MM.1S (cell line): ENCODE results near the gene PLEKHH2.
"Not testable (repeated sequence)": the region's sequence is repeated elsewhere in the genome, so short reads cannot be mapped to it uniquely, and the experiment has no call there.

Experiments used
- DNase-seq: peaks from one replicate; pipeline ENCODE4 v3.0.0-alpha.2; 2015
- H2AFZ ChIP-seq: fragments of 300-600 bp; sonication (generic); 2 replicates; pipeline ENCODE4 v1.6.0; 2016; ENCODE audit warnings: antibody characterized with exemption, low read length
- H3F3A ChIP-seq: fragments of 300-600 bp; sonication (generic); 2 replicates; pipeline ENCODE4 v1.6.1; 2016; ENCODE audit warnings: mild to moderate bottlenecking, antibody characterized with exemption, low read length, moderate library complexity, mixed read lengths; ENCODE audit not compliant: insufficient read depth
- H3K27ac ChIP-seq: fragments of 300-600 bp; sonication (generic); 2 replicates; pipeline ENCODE4 v1.5.1; 2016; ENCODE audit warnings: mild to moderate bottlenecking, low read length
- H3K27me3 ChIP-seq: fragments of 300-600 bp; sonication (generic); replicated peaks from 2 replicates; pipeline ENCODE4 v1.6.0; 2016; ENCODE audit warnings: low read length; ENCODE audit not compliant: insufficient read depth
- H3K36me3 ChIP-seq: fragments of 300-600 bp; sonication (generic); replicated peaks from 2 replicates; pipeline ENCODE4 v1.6.1; 2016; ENCODE audit warnings: mild to moderate bottlenecking, low read length, mixed read lengths; ENCODE audit not compliant: insufficient read depth
- H3K4me1 ChIP-seq: fragments of 300-600 bp; sonication (generic); 2 replicates; pipeline ENCODE4 v1.6.1; 2016; ENCODE audit warnings: low read length, mixed read lengths
- H3K4me2 ChIP-seq: fragments of 300-600 bp; sonication (generic); 2 replicates; pipeline ENCODE4 v1.6.0; 2016; ENCODE audit warnings: low read depth, low read length
- H3K4me3 ChIP-seq: fragments of 300-600 bp; sonication (generic); 2 replicates; pipeline ENCODE4 v1.5.1; 2016; ENCODE audit warnings: low read length, mixed read lengths
- H3K79me2 ChIP-seq: fragments of 300-600 bp; sonication (generic); 2 replicates; pipeline ENCODE4 v1.6.1; 2016; ENCODE audit warnings: mixed run types, low read length, mixed read lengths
- H3K9ac ChIP-seq: fragments of 300-600 bp; sonication (generic); 2 replicates; pipeline ENCODE4 v1.6.1; 2016; ENCODE audit warnings: low read length, mixed read lengths
- H3K9me2 ChIP-seq: fragments of 300-600 bp; sonication (generic); replicated peaks from 2 replicates; pipeline ENCODE4 v1.6.1; 2016; ENCODE audit warnings: mild to moderate bottlenecking, low read length, mixed read lengths; ENCODE audit not compliant: insufficient read depth
- H3K9me3 ChIP-seq: fragments of 300-600 bp; sonication (generic); replicated peaks from 2 replicates; pipeline ENCODE4 v1.6.1; 2016; ENCODE audit warnings: mild to moderate bottlenecking, low read length, mixed read lengths; ENCODE audit not compliant: insufficient read depth
- H4K20me1 ChIP-seq: fragments of 300-600 bp; sonication (generic); 2 replicates; pipeline ENCODE4 v1.6.1; 2016; ENCODE audit warnings: mild to moderate bottlenecking, low read length, moderate library complexity, mixed read lengths; ENCODE audit not compliant: insufficient read depth
- CTCF ChIP-seq: fragments of 300-600 bp; sonication (generic); IDR thresholded peaks from 2 replicates; pipeline ENCODE4 v1.5.1; 2016; ENCODE audit warnings: antibody characterized with exemption, low read length, mixed read lengths
- EZH2 ChIP-seq: fragments of 300-600 bp; sonication (generic); optimal IDR thresholded peaks from 2 replicates; pipeline ENCODE3; 2017; ENCODE audit warnings: low read depth, mild to moderate bottlenecking, antibody characterized with exemption, low read length, mixed read lengths
- EZH2phosphoT487 ChIP-seq: fragments of 300-600 bp; sonication (generic); IDR thresholded peaks from 2 replicates; pipeline ENCODE4 v1.6.1; 2018; ENCODE audit warnings: antibody characterized with exemption, low read length

The PLEKHH2 gene

GRCh38 chr2:43676322-43677050 is 39.4 kb downstream of the PLEKHH2 start, which contains the start of gene C1GALT1C1L:
Gene C1GALT1C1L (minus strand): TSS chr2:43676429. CDS start chr2:43676322, 107 bp downstream.
- no peak within 1 kb of the TSS for H2AFZ ChIP-seq
- H3K27me3 ChIP-seq, result no peaks in the 10 kb centered on the region
- no peaks in the 10 kb centered on the region for H3K79me2 ChIP-seq
- no peak within 1 kb of the TSS for H3K9ac ChIP-seq
- H3F3A ChIP-seq, result no peaks in the 10 kb centered on the region
- no peaks in the 10 kb centered on the region for H3K9me3 ChIP-seq
- H3K4me2 ChIP-seq, result no peak within 1 kb of the TSS
- H3K27ac ChIP-seq, result no peak within 1 kb of the TSS
- TF ChIP-seq EZH2phosphoT487, result no peak
- TF ChIP-seq CTCF, result no peak
- TF ChIP-seq EZH2, result no peak
- H3K4me1 ChIP-seq, result no peaks in the 10 kb centered on the region
- H3K36me3 ChIP-seq, result no peaks in the 10 kb centered on the region
- H3K9me2 ChIP-seq, result no peaks in the 10 kb centered on the region
- no peak within 1 kb of the TSS for H3K4me3 ChIP-seq
- DNase-seq, result no peak
- H4K20me1 ChIP-seq, result no peaks in the 10 kb centered on the region

GRCh38 chr2:43677783-43678182 is 40.7 kb downstream of the PLEKHH2 start:
- not testable (repeated sequence) for H3K4me2 ChIP-seq, H3K9me2 ChIP-seq, H3K4me3 ChIP-seq, H3K4me1 ChIP-seq, H3K79me2 ChIP-seq, H3K27ac ChIP-seq, H2AFZ ChIP-seq, H3K36me3 ChIP-seq, DNase-seq, H3F3A ChIP-seq, H3K9ac ChIP-seq, H3K27me3 ChIP-seq, H4K20me1 ChIP-seq, H3K9me3 ChIP-seq

GRCh38 chr2:43685357-43685756 is 48.3 kb downstream of the PLEKHH2 start:
- Histone ChIP-seq H3K27ac (no peak overlapping the region), H3K27me3 (no peaks in the 10 kb centered on the region), H3F3A (no peaks in the 10 kb centered on the region), H3K36me3 (no peaks in the 10 kb centered on the region), H3K79me2 (no peaks in the 10 kb centered on the region), H3K4me3 (no peak overlapping the region), H3K9me2 (no peaks in the 10 kb centered on the region), H3K4me1 (no peaks in the 10 kb centered on the region), H3K9me3 (no peaks in the 10 kb centered on the region), H3K4me2 (no peak overlapping the region), H4K20me1 (no peaks in the 10 kb centered on the region), H3K9ac (no peak overlapping the region), H2AFZ (no peak overlapping the region)
- TF ChIP-seq CTCF, result no peak
- no peak for TF ChIP-seq EZH2
- TF ChIP-seq EZH2phosphoT487, result no peak
- DNase-seq, result no peak

GRCh38 chr2:43689999-43690398 is 52.9 kb downstream of the PLEKHH2 start:
- H3K9ac ChIP-seq, result no peak overlapping the region
- H3K4me2 ChIP-seq, result no peak overlapping the region
- H3K9me2 ChIP-seq, result no peaks in the 10 kb centered on the region
- no peaks in the 10 kb centered on the region for H3K27me3 ChIP-seq
- H3K79me2 ChIP-seq, result no peaks in the 10 kb centered on the region
- no peak for TF ChIP-seq EZH2phosphoT487
- no peak for TF ChIP-seq CTCF
- no peak for TF ChIP-seq EZH2
- no peaks in the 10 kb centered on the region for H3K9me3 ChIP-seq
- H3F3A ChIP-seq, result no peaks in the 10 kb centered on the region
- no peak overlapping the region for H3K27ac ChIP-seq
- no peaks in the 10 kb centered on the region for H3K36me3 ChIP-seq
- no peak overlapping the region for H3K4me3 ChIP-seq
- no peak overlapping the region for H2AFZ ChIP-seq
- no peak for DNase-seq
- H4K20me1 ChIP-seq, result no peaks in the 10 kb centered on the region
- no peaks in the 10 kb centered on the region for H3K4me1 ChIP-seq
